Nephron progenitor cell (in vitro differentiated cells): ENCODE measurements around the gene ARL2BP.

Source experiments
- DNase-seq: peaks from one replicate; pipeline ENCODE4 v3.0.0; 2021
- H3K27ac Mint-ChIP-seq: 2 replicates; pipeline ENCODE4 v1.8.0; 2021; ENCODE audit warnings: mild to moderate bottlenecking, moderate library complexity, mixed read lengths
- H3K27me3 Mint-ChIP-seq: 2 replicates; pipeline ENCODE4 v1.8.0; 2021; ENCODE audit warnings: mild to moderate bottlenecking, low read depth, mixed read lengths; ENCODE audit not compliant: poor library complexity
- H3K36me3 Mint-ChIP-seq: 2 replicates; pipeline ENCODE4 v1.8.0; 2021; ENCODE audit warnings: low read depth, mixed read lengths
- H3K4me1 Mint-ChIP-seq: 2 replicates; pipeline ENCODE4 v1.8.0; 2021; ENCODE audit warnings: mixed read lengths
- H3K4me3 Mint-ChIP-seq: 2 replicates; pipeline ENCODE4 v1.8.0; 2021; ENCODE audit warnings: mild to moderate bottlenecking, moderate library complexity, mixed read lengths
- H3K9me3 Mint-ChIP-seq: 2 replicates; pipeline ENCODE4 v1.8.0; 2021; ENCODE audit warnings: mild to moderate bottlenecking, moderate library complexity, mixed read lengths
- CTCF ChIP-seq: fragments of 200-600 bp; sonication (generic); IDR thresholded peaks from 2 replicates; pipeline ENCODE4 v1.5.0; 2021; ENCODE audit warnings: antibody characterized with exemption

The ARL2BP gene

GRCh38 chr16:57251352-57251751 is 6.3 kb downstream of the ARL2BP start:
- H3K4me1 Mint-ChIP-seq = no peaks in the 10 kb centered on the region
- no peak for DNase-seq
- no peak overlapping the region for H3K4me3 Mint-ChIP-seq
- TF ChIP-seq CTCF = no peak
- H3K27ac Mint-ChIP-seq = no peak overlapping the region
- no peaks in the 10 kb centered on the region for H3K27me3 Mint-ChIP-seq
- H3K9me3 Mint-ChIP-seq = peaks cover 4% of the 10 kb centered on the region
- H3K36me3 Mint-ChIP-seq = peaks cover 42% of the 10 kb centered on the region

- Mint-ChIP-seq H3K27ac (no peak overlapping the region), H3K4me3 (no peak overlapping the region), H3K36me3 (peaks cover 42% of the 10 kb centered on the region), H3K9me3 (peaks cover 4% of the 10 kb centered on the region), H3K4me1 (no peaks in the 10 kb centered on the region), H3K27me3 (no peaks in the 10 kb centered on the region)
- no peak for TF ChIP-seq CTCF
- no peak for DNase-seq
Observed at GRCh38 chr16:57252148-57252721, 7.2 kb downstream of the ARL2BP start.

GRCh38 chr16:57253466-57253865 is 8.4 kb downstream of the ARL2BP start:
- H3K27ac Mint-ChIP-seq = no peak overlapping the region
- peaks cover 4% of the 10 kb centered on the region for H3K4me1 Mint-ChIP-seq
- TF ChIP-seq CTCF = no peak
- no peak for DNase-seq
- peaks cover 4% of the 10 kb centered on the region for H3K9me3 Mint-ChIP-seq
- peaks cover 39% of the 10 kb centered on the region for H3K36me3 Mint-ChIP-seq
- H3K4me3 Mint-ChIP-seq = no peak overlapping the region
- no peaks in the 10 kb centered on the region for H3K27me3 Mint-ChIP-seq

- TF ChIP-seq CTCF = no peak
- no peaks in the 10 kb centered on the region for H3K27me3 Mint-ChIP-seq
- H3K9me3 Mint-ChIP-seq = peaks cover 4% of the 10 kb centered on the region
- no peak for DNase-seq
- peaks cover 13% of the 10 kb centered on the region for H3K4me1 Mint-ChIP-seq
- H3K36me3 Mint-ChIP-seq = peaks cover 23% of the 10 kb centered on the region
- no peak overlapping the region for H3K4me3 Mint-ChIP-seq
- no peak overlapping the region for H3K27ac Mint-ChIP-seq
Observed at GRCh38 chr16:57255686-57256415, 10.8 kb downstream of the ARL2BP start.

GRCh38 chr16:57256601-57257395 is 11.7 kb downstream of the ARL2BP start:
- Mint-ChIP-seq H3K27ac (no peak overlapping the region), H3K4me1 (peaks cover 13% of the 10 kb centered on the region), H3K4me3 (no peak overlapping the region), H3K27me3 (no peaks in the 10 kb centered on the region), H3K36me3 (peaks cover 15% of the 10 kb centered on the region), H3K9me3 (peaks cover 4% of the 10 kb centered on the region)
- TF ChIP-seq CTCF = no peak
- DNase-seq = no peak
